Superior temporal gyrus (tissue), 1 donor: ENCODE data around the gene TEC.
"Not testable (repeated sequence)": the region's sequence is repeated elsewhere in the genome, so short reads cannot be mapped to it uniquely, and the experiment has no call there.

Experiments
- DNase-seq: peaks from one replicate; pipeline ENCODE4 v3.0.0-alpha.2; 2016; ENCODE audit errors: extremely low spot score

TEC gene

GRCh38 chr4:48268956-48269860 lies at the start of gene TEC:
Gene TEC, minus strand, starts transcription at chr4:48269838. Its CDS starts 41,224 bp downstream, at chr4:48228614.
- no peak for DNase-seq

GRCh38 chr4:48315728-48316630 lies 46.3 kb upstream of the TEC start:
- peak; percentile 44 for DNase-seq

- not testable (repeated sequence) for DNase-seq
Observed at GRCh38 chr4:48314746-48315145, 45.1 kb upstream of the TEC start.

GRCh38 chr4:48311896-48312295 lies 42.3 kb upstream of the TEC start:
- no peak for DNase-seq

GRCh38 chr4:48308901-48309300 lies 39.3 kb upstream of the TEC start:
- DNase-seq, result no peak

GRCh38 chr4:48307528-48307927 lies 37.9 kb upstream of the TEC start:
- DNase-seq, result no peak

- no peak for DNase-seq
Observed at GRCh38 chr4:48305508-48305907, 35.9 kb upstream of the TEC start.

- DNase-seq, result no peak
Observed at GRCh38 chr4:48300004-48300403, 30.4 kb upstream of the TEC start.

- DNase-seq, result no peak
Observed at GRCh38 chr4:48299560-48299959, 29.9 kb upstream of the TEC start.

GRCh38 chr4:48297256-48297846 lies 27.7 kb upstream of the TEC start:
- DNase-seq, result peak; percentile 17

- DNase-seq, result no peak
Observed at GRCh38 chr4:48296365-48296764, 26.7 kb upstream of the TEC start.

GRCh38 chr4:48295116-48295515 lies 25.5 kb upstream of the TEC start:
- DNase-seq, result peak; percentile 2

- not testable (repeated sequence) for DNase-seq
Observed at GRCh38 chr4:48292218-48292790, 22.7 kb upstream of the TEC start.

GRCh38 chr4:48290146-48290772 lies 20.6 kb upstream of the TEC start:
- DNase-seq, result no peak

GRCh38 chr4:48286060-48286459 lies 16.4 kb upstream of the TEC start:
- DNase-seq, result not testable (repeated sequence)

GRCh38 chr4:48285640-48286039 lies 16.0 kb upstream of the TEC start:
- DNase-seq, result not testable (repeated sequence)

GRCh38 chr4:48275686-48276085 lies 6.0 kb upstream of the TEC start:
- no peak for DNase-seq

- no peak for DNase-seq
Observed at GRCh38 chr4:48275247-48275646, 5.6 kb upstream of the TEC start.

GRCh38 chr4:48271626-48272025 lies 2.0 kb upstream of the TEC start:
- DNase-seq, result no peak

- DNase-seq, result no peak
Observed at GRCh38 chr4:48270951-48271473, 1.4 kb upstream of the TEC start.

- DNase-seq, result peak; percentile 24
Observed at GRCh38 chr4:48270523-48270897, 872 bp upstream of the TEC start.
